GM18870 (cell line): ENCODE measurements around the gene ADAMTSL5.

Experiments
- ATAC-seq: cut with Tn5 transposase; IDR thresholded peaks from one replicate; pipeline ENCODE4 v1.9.1; 2021; ENCODE audit warnings: moderate library complexity; ENCODE audit not compliant: unreplicated experiment

ADAMTSL5 gene

GRCh38 chr19:1468274-1468820, 44.5 kb downstream of the ADAMTSL5 start:
- ATAC-seq, result no peak

- ATAC-seq, result no peak
Observed at GRCh38 chr19:1467490-1468273, 45.1 kb downstream of the ADAMTSL5 start.

- no peak for ATAC-seq
Observed at GRCh38 chr19:1467215-1467489, 45.7 kb downstream of the ADAMTSL5 start.

- no peak for ATAC-seq
Observed at GRCh38 chr19:1466461-1467214, 46.2 kb downstream of the ADAMTSL5 start.

GRCh38 chr19:1466018-1466460, 46.8 kb downstream of the ADAMTSL5 start:
- ATAC-seq, result no peak

DNA sequence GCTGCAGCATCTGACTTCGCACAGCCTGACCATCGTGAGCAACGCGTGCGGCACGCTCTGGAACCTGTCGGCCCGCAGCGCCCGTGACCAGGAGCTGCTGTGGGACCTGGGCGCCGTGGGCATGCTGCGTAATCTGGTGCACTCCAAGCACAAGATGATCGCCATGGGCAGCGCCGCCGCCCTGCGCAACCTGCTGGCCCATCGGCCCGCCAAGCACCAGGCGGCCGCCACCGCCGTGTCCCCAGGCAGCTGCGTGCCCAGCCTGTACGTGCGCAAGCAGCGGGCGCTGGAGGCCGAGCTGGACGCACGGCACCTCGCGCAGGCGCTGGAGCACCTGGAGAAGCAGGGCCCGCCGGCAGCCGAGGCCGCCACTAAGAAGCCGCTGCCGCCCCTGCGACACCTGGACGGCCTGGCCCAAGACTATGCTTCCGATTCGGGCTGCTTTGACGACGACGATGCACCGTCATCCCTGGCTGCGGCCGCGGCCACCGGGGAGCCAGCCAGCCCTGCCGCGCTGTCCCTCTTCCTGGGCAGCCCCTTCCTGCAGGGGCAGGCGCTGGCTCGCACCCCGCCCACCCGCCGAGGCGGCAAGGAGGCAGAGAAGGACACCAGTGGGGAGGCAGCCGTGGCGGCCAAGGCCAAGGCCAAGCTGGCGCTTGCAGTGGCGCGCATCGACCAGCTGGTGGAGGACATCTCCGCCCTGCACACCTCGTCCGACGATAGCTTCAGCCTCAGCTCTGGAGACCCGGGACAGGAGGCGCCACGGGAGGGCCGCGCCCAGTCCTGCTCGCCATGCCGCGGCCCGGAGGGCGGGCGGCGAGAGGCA, 47.4 kb downstream of the ADAMTSL5 start:
- no peak for ATAC-seq

GRCh38 chr19:1461862-1462261, 51.0 kb downstream of the ADAMTSL5 start:
- no peak for ATAC-seq

GRCh38 chr19:1460033-1460995, 52.5 kb downstream of the ADAMTSL5 start:
- no peak for ATAC-seq

DNA sequence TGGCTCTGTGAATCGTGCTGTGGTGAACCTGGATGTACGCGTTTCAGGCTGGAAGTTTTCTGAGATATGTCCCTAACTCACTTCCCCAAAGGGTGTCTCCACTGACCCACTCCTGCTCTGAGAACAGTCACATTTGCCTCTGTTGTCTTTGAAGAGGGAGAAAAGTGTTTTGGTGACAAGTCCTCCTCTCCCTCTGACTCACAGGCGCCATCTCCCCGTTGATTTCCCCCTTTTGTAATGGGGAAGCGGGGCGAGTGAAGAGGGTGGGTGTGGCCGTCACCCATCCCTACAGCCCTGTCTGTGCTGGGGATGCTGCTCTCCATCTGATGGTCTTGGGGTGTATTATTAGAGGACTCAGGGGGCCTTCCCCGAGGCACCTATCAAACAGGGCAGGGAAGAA, 53.3 kb downstream of the ADAMTSL5 start:
- ATAC-seq, result no peak

- no peak for ATAC-seq
Observed at GRCh38 chr19:1457892-1458291, 54.9 kb downstream of the ADAMTSL5 start.

GRCh38 chr19:1457031-1457739, 55.6 kb downstream of the ADAMTSL5 start:
- no peak for ATAC-seq

DNA sequence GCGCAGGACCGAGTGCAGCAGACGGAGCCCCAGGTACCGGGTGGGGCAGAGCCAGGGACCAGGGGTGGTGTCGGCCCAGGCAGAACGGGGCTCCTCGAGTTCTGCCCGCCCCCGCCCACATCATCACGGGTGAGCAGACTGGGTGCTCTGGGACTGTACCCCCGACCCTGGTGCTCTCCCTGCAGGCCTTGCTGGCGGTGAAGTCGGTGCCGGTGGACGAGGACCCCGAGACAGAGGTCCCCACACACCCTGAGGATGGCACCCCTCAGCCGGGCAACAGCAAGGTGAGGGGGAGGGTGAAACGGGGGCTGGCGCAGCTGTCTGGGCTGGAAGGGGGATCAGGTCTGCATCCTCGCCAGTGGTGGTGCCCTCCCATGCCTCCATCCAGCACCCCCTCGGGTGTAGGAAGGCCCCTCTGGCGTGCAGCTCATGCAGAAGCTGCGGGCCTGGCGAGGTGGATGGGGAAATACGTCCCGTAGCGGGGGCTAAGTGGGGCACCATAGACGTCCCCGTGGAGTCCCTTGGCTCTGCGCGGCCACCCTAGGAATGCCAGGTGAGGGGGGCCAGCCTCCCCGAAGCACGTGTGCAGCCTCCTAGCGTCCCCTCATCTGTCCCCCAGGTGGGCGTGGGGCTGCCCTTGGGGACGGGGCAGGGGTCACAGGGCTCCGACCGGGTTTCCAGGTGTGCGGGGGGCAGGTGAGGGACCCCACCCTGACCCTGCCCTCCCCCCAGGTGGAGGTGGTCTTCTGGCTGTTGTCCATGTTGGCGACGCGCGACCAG, 56.5 kb downstream of the ADAMTSL5 start:
- ATAC-seq, result no peak

DNA sequence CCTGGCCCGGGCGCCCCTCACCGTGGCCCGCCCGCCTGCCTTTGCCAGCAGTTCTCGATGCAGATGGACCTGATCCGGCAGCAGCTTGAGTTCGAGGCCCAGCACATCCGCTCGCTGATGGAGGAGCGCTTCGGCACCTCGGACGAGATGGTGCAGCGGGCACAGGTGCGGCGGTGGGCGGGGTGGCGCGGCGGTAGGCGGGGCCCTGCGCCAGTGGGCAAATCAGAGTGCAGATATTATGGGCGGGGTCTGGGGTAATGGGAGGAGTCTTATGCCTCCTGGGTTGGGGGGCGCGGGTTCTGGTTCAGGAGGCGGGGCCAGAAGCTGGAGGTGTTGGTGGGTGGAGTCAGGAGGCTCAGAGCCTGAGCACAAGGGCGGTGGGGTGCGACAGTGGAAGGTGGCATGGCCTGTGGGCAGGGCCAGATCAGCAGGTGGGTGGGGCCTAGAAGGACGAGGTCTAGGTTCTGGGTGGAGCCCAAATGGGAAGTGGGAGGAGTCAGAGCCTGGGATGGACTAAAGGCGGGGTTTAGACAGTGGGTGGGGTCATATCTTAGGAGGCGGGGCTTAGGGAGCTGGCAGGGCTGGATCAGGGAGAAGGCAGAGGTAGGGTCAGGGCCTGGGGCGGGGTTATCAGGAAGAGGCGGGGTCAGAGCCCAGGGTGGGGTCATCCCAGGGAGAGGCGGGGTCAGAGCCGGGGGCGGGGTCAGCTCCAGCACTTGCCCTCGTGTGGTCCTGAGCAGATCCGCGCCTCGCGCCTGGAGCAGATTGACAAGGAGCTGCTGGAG, 57.3 kb downstream of the ADAMTSL5 start:
- ATAC-seq, result no peak
